Endothelial cell of umbilical vein (primary cell): ENCODE data around the gene SPTBN4. TPM values are rescaled to one million over a fixed set of nuclear protein-coding genes. Genes with fewer than 3 reads are reported as not detected.

Experiments used
- BruUV-seq: library from RNA; stranded (reverse); fragments of 400-500 nt; replicated peaks from 2 replicates; lab custom pipeline; 2021; lab: Mats Ljungman, UMichigan
- CTCF ChIA-PET: fragments of 300-600, 350-600 bp; sonication (Branson Sonifier 250); formaldehyde crosslinking; loops from one replicate; lab custom pipeline; 2021; ENCODE audit warnings: antibody characterized with exemption, inconsistent platforms; lab: Charles Lee
- POLR2A ChIA-PET: fragments of 300-600, 350-600 bp; sonication (Branson Sonifier 250); formaldehyde crosslinking; loops from one replicate; lab custom pipeline; 2021; ENCODE audit warnings: antibody characterized with exemption, inconsistent platforms; lab: Charles Lee
- DNase-seq: peaks from one replicate; pipeline ENCODE4 v3.0.0-alpha.2; 2011; ENCODE audit warnings: low read depth, low spot score
- FAIRE-seq: peaks from 2 replicates; lab custom pipeline; 2011; peaks lifted over from hg19 to GRCh38; lab: Jason Lieb, UNC
- H2AFZ ChIP-seq: 2 replicates; pipeline ENCODE4 v1.6.0; 2012; ENCODE audit warnings: low read depth, low read length, control low read depth, inconsistent platforms
- H3K27ac ChIP-seq: 2 replicates; pipeline ENCODE4 v1.5.1; 2011; ENCODE audit warnings: low read depth, mild to moderate bottlenecking, control low read depth, low read length, moderate library complexity; ENCODE audit not compliant: insufficient read depth
- H3K27me3 ChIP-seq, 2 experiments: 2 replicates each; pipeline versions ENCODE4 v1.6.0 to v1.6.1; 2011; ENCODE audit warnings: low read length in 2 of 2, mixed read lengths in 1 of 2; ENCODE audit not compliant: control insufficient read depth in 2 of 2, insufficient read depth in 2 of 2
- H3K36me3 ChIP-seq, 2 experiments: 2 replicates in 1 of 2; 3 replicates in 1 of 2; pipeline ENCODE4 v1.5.1; 2011; ENCODE audit warnings: low read length in 2 of 2, mild to moderate bottlenecking in 1 of 2, moderate library complexity in 1 of 2; ENCODE audit not compliant: control insufficient read depth in 2 of 2, insufficient read depth in 2 of 2; ENCODE audit errors: extremely low read depth in 1 of 2
- H3K4me1 ChIP-seq: 3 replicates; pipeline ENCODE4 v1.5.1; 2011; ENCODE audit warnings: mild to moderate bottlenecking, low read length; ENCODE audit not compliant: control insufficient read depth, insufficient read depth; ENCODE audit errors: extremely low read depth
- H3K4me2 ChIP-seq: 2 replicates; pipeline ENCODE4 v1.6.1; 2011; ENCODE audit warnings: low read length, control low read depth, mixed read lengths; ENCODE audit not compliant: insufficient read depth
- H3K4me3 ChIP-seq, 3 experiments: fragments of 200-600 bp in 1 of 3; sonication (generic), shearing (Covaris generic) in 1 of 3; replicated peaks in 1 of 3; 2 replicates each; pipeline ENCODE4 v1.5.1; 2011 to 2016; ENCODE audit warnings: control low read depth in 3 of 3, low read length in 3 of 3, mild to moderate bottlenecking in 2 of 3, inconsistent platforms in 1 of 3, low read depth in 1 of 3, moderate library complexity in 1 of 3; ENCODE audit not compliant: insufficient read depth in 1 of 3
- H3K79me2 ChIP-seq: 2 replicates; pipeline ENCODE4 v1.6.0; 2012; ENCODE audit warnings: low read length, inconsistent platforms; ENCODE audit not compliant: control insufficient read depth, insufficient read depth
- H3K9ac ChIP-seq: replicated peaks from 2 replicates; pipeline ENCODE3; 2011; ENCODE audit warnings: low read length, control low read depth; ENCODE audit not compliant: insufficient read depth; ENCODE audit errors: extremely low read depth
- H3K9me1 ChIP-seq: replicated peaks from 3 replicates; pipeline ENCODE4 v1.6.0; 2011; ENCODE audit warnings: mild to moderate bottlenecking, low read length; ENCODE audit not compliant: control insufficient read depth, insufficient read depth; ENCODE audit errors: extremely low read depth
- H3K9me3 ChIP-seq: replicated peaks from 2 replicates; pipeline ENCODE4 v1.5.1; 2012; ENCODE audit warnings: low read length, inconsistent platforms; ENCODE audit not compliant: control insufficient read depth, insufficient read depth
- H4K20me1 ChIP-seq: replicated peaks from 2 replicates; pipeline ENCODE3; 2011; ENCODE audit warnings: mild to moderate bottlenecking, low read length; ENCODE audit not compliant: control insufficient read depth, insufficient read depth; ENCODE audit errors: extremely low read depth
- EZH2 ChIP-seq: IDR thresholded peaks from 2 replicates; pipeline ENCODE4 v1.6.1; 2012; ENCODE audit warnings: borderline replicate concordance, low read depth, mild to moderate bottlenecking, moderate library complexity, low read length, inconsistent platforms; ENCODE audit not compliant: severe bottlenecking
- FOS ChIP-seq: IDR thresholded peaks from 2 replicates; pipeline ENCODE4 v1.6.1; 2011; ENCODE audit warnings: mild to moderate bottlenecking, low read length, moderate library complexity, borderline replicate concordance; ENCODE audit not compliant: insufficient read depth
- GATA2 ChIP-seq: IDR thresholded peaks from 2 replicates; pipeline ENCODE4 v1.7.0; 2011; ENCODE audit warnings: low read depth, mild to moderate bottlenecking, moderate library complexity, mixed read lengths, low read length; ENCODE audit not compliant: insufficient read length, insufficient read depth
- JUN ChIP-seq: IDR thresholded peaks from 2 replicates; pipeline ENCODE4 v1.6.1; 2011; ENCODE audit warnings: borderline replicate concordance, low read depth; ENCODE audit not compliant: insufficient read length, insufficient read depth
- MYC ChIP-seq: IDR thresholded peaks from one replicate; pipeline ENCODE4 v1.6.1; 2011; ENCODE audit warnings: mild to moderate bottlenecking, low read depth, low read length
- POLR2A ChIP-seq: IDR thresholded peaks from 2 replicates; pipeline ENCODE4 v1.6.1; 2012; ENCODE audit warnings: low read depth, mild to moderate bottlenecking, control low read depth, low read length
- POLR2AphosphoS5 ChIP-seq: IDR thresholded peaks from 2 replicates; pipeline ENCODE4 v1.6.1; 2012; ENCODE audit warnings: low read depth, mild to moderate bottlenecking, control low read depth, low read length, moderate library complexity; ENCODE audit not compliant: insufficient read depth
- dilution Hi-C: fragments of 300-500 bp; cut with MboI; formaldehyde crosslinking; loops from one replicate; pipeline ENCODE4 v1.15.0; 2019; ENCODE audit warnings: low sequenced_read_pairs; ENCODE audit not compliant: extremely low pct_ligation_motif_present
- intact Hi-C: fragments of 100-400 bp; cut with micrococcal nuclease; formaldehyde crosslinking; loops from one replicate; pipeline ENCODE4 v1.10.0; 2022
- polyA plus RNA-seq, 4 experiments: library from polyadenylated mRNA; depleted of rRNA in 3 of 4; stranded (reverse) in 3 of 4; unstranded in 1 of 4; fragments of >200 nt; gene quantifications; 2 replicates each; pipeline versions ENCODE4 v1.2.1 to v1.2.3, GENCODE V29; 2011 to 2012; ENCODE audit warnings: missing spikeins in 1 of 4
- total RNA-seq: library from RNA; stranded (reverse); gene quantifications from 2 replicates; pipeline ENCODE4 v1.2.3, GENCODE V29; 2021
- TF ChIP-seq, protein P1 (sequence below), 2 donors: IDR thresholded peaks; 1 replicate in 1 of 2; 2 replicates in 1 of 2; pipeline ENCODE4 v1.5.1; 2011; ENCODE audit warnings: low read length in 2 of 2, mild to moderate bottlenecking in 2 of 2, moderate library complexity in 2 of 2, control low read depth in 1 of 2, inconsistent platforms in 1 of 2, low read depth in 1 of 2; ENCODE audit not compliant: insufficient read depth in 1 of 2; ENCODE audit errors: extremely low read depth in 1 of 2
- TF ChIP-seq, protein P2 (sequence below): IDR thresholded peaks from 2 replicates; pipeline ENCODE4 v1.6.1; 2011; ENCODE audit not compliant: insufficient read depth, insufficient read length

Gene SPTBN4
- total and polyA plus RNA-seq, 2 donors (not counting 3 experiments of a cell fraction or from before 2014, with no cell fraction given), result 0.33 TPM; not detected in 1

DNA sequence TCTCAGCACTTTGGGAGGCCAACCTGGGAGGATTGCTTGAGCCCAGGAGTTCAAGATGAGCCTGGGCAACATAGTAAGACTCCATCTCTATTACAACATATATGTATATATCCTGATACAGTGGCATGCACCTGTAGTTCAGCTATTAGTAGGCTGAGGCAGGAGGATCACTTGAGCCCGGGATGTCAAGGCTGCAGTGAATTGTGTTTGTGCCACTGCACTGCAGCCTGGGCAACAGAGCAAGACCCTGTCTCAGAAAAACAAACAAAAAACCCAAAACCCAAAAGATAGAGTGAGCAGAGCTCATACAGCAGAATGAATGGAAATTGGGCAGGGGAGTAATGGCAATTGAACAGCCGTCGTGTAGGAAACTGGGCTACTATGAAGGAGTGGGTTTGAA lies 92.6 kb downstream of the SPTBN4 start:
- H3K9me3 ChIP-seq, result no peaks in the 10 kb centered on the region
- POLR2A ChIA-PET, result no interaction called here
- H3K36me3 ChIP-seq, result no peaks in the 10 kb centered on the region
- H3K79me2 ChIP-seq, result no peaks in the 10 kb centered on the region
- DNase-seq (no peak), FAIRE-seq (no peak)
- H3K27me3 ChIP-seq, result peaks cover 9 to 13% of the 10 kb centered on the region in 2 experiments
- H2AFZ ChIP-seq, result no peak overlapping the region
- no peak overlapping the region for H3K4me3 ChIP-seq
- dilution Hi-C loops, result no loop called here
- H3K9me1 ChIP-seq, result no peaks in the 10 kb centered on the region
- TF ChIP-seq, protein P1, sequence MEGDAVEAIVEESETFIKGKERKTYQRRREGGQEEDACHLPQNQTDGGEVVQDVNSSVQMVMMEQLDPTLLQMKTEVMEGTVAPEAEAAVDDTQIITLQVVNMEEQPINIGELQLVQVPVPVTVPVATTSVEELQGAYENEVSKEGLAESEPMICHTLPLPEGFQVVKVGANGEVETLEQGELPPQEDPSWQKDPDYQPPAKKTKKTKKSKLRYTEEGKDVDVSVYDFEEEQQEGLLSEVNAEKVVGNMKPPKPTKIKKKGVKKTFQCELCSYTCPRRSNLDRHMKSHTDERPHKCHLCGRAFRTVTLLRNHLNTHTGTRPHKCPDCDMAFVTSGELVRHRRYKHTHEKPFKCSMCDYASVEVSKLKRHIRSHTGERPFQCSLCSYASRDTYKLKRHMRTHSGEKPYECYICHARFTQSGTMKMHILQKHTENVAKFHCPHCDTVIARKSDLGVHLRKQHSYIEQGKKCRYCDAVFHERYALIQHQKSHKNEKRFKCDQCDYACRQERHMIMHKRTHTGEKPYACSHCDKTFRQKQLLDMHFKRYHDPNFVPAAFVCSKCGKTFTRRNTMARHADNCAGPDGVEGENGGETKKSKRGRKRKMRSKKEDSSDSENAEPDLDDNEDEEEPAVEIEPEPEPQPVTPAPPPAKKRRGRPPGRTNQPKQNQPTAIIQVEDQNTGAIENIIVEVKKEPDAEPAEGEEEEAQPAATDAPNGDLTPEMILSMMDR (IDR thresholded peaks at IDR 0.05; ENCODE audit: extremely low read depth in 1 of 2, insufficient read depth in 1 of 2, low read depth in 1 of 2, low read length in 2 of 2), result no peak
- TF ChIP-seq MYC (no peak), FOS (no peak), JUN (no peak), GATA2 (no peak), POLR2A (no peak), POLR2AphosphoS5 (no peak), EZH2 (no peak)
- TF ChIP-seq, protein P2, sequence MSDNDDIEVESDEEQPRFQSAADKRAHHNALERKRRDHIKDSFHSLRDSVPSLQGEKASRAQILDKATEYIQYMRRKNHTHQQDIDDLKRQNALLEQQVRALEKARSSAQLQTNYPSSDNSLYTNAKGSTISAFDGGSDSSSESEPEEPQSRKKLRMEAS, result no peak
- H3K9ac ChIP-seq, result no peak overlapping the region
- no peaks in the 10 kb centered on the region for H4K20me1 ChIP-seq
- CTCF ChIA-PET, result interaction anchor here (0.8 to 4.1 kb wide), 3 partner anchors 11 to 36 kb away, joined by 3 to 19 read pairs (median 4); no protein-coding TSS in a partner anchor
- intact Hi-C loops, result no loop called here
- no peak overlapping the region for H3K4me2 ChIP-seq
- H3K4me1 ChIP-seq, result no peaks in the 10 kb centered on the region
- no peak overlapping the region for H3K27ac ChIP-seq
- no TSS peak for BruUV-seq
